DND-41 (cell line): Measurements from ENCODE around the gene OR2W3.

Source experiments
- ATAC-seq: fragments of 200-7000 bp; cut with Tn5 transposase; 3 replicates; pipeline ENCODE4 v1.9.1; 2021; ENCODE audit warnings: low read depth; ENCODE audit not compliant: insufficient read depth
- DNase-seq: peaks from one replicate; pipeline ENCODE4 v3.0.0-alpha.2; 2020
- H2AFZ ChIP-seq: 2 replicates; pipeline ENCODE4 v1.6.0; 2012; ENCODE audit warnings: low read depth, low read length
- H3K27ac ChIP-seq: 2 replicates; pipeline ENCODE4 v1.5.1; 2012; ENCODE audit warnings: low read length, inconsistent platforms
- H3K27me3 ChIP-seq: fragments of 200-600 bp; sonication (generic); 2 replicates; pipeline ENCODE4 v1.6.0; 2012; ENCODE audit warnings: low read length, mild to moderate bottlenecking, inconsistent platforms; ENCODE audit not compliant: insufficient read depth, poor library complexity
- H3K36me3 ChIP-seq: 2 replicates; pipeline ENCODE4 v1.5.1; 2012; ENCODE audit warnings: low read length, inconsistent platforms; ENCODE audit not compliant: insufficient read depth
- H3K4me1 ChIP-seq: 2 replicates; pipeline ENCODE4 v1.5.1; 2012; ENCODE audit warnings: mild to moderate bottlenecking, low read length; ENCODE audit not compliant: insufficient read depth
- H3K4me2 ChIP-seq: 2 replicates; pipeline ENCODE4 v1.6.0; 2012; ENCODE audit warnings: mild to moderate bottlenecking, moderate library complexity, low read length, inconsistent platforms; ENCODE audit not compliant: insufficient read depth
- H3K4me3 ChIP-seq, 2 experiments: fragments of 200-600 bp in 1 of 2; shearing (Covaris generic) in 1 of 2; 2 replicates each; pipeline ENCODE4 v1.5.1; 2012 to 2016; ENCODE audit warnings: inconsistent platforms in 2 of 2, low read length in 2 of 2, mild to moderate bottlenecking in 2 of 2, low read depth in 1 of 2, moderate library complexity in 1 of 2
- H3K79me2 ChIP-seq: 2 replicates; pipeline ENCODE4 v1.6.0; 2012; ENCODE audit warnings: low read length, inconsistent platforms; ENCODE audit not compliant: insufficient read depth
- H3K9ac ChIP-seq: 2 replicates; pipeline ENCODE4 v1.6.0; 2012; ENCODE audit warnings: low read depth, mild to moderate bottlenecking, inconsistent platforms, low read length, moderate library complexity
- H3K9me3 ChIP-seq: 2 replicates; pipeline ENCODE4 v1.5.1; 2012; ENCODE audit warnings: low read length, moderate library complexity, mild to moderate bottlenecking, inconsistent platforms; ENCODE audit not compliant: insufficient read depth, severe bottlenecking
- H4K20me1 ChIP-seq: 2 replicates; pipeline ENCODE4 v1.6.0; 2012; ENCODE audit warnings: low read length; ENCODE audit not compliant: insufficient read depth
- EZH2 ChIP-seq: IDR thresholded peaks from 3 replicates; pipeline ENCODE4 v1.6.1; 2012; ENCODE audit warnings: borderline replicate concordance, low read depth, mild to moderate bottlenecking, moderate library complexity, low read length, inconsistent platforms; ENCODE audit not compliant: severe bottlenecking
- TF ChIP-seq, protein P1 (sequence below): IDR thresholded peaks from 2 replicates; pipeline ENCODE4 v1.5.1; 2012; ENCODE audit warnings: borderline replicate concordance, low read length, moderate library complexity, mild to moderate bottlenecking; ENCODE audit not compliant: poor library complexity, severe bottlenecking; ENCODE audit errors: extremely low read depth

Gene OR2W3

DNA sequence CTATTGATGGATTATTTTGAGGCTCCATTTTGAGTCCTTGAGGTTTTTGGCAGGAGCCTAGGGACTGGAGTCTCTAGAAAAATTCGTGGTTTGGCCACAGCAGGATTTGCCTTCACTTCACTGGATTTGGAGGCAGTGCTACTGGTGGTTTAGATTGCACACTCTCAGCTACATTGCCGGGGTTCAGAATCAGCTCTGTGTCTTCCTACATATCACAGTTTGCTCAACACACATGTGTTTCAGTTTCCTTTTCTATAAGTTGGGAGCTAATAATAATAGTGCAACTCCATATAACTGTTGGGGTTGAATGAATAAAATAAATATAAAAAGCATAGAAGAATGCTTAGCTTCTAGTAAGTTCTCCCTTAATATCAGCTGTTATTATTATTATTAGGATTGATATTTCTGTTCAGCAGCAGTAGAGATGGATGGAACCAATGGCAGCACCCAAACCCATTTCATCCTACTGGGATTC is at the start of gene OR2W3:
Gene OR2W3, plus strand, starts transcription at position 425 of the 475 bp plus-strand sequence. Its CDS starts 0 bp downstream, at position 425.
- Histone ChIP-seq H4K20me1 (no peaks in the 10 kb centered on the region), H3K4me3 (no peak within 1 kb of the TSS), H3K4me2 (no peak within 1 kb of the TSS), H3K4me1 (no peaks in the 10 kb centered on the region), H3K9me3 (no peaks in the 10 kb centered on the region), H3K27me3 (no peaks in the 10 kb centered on the region), H3K27ac (no peak within 1 kb of the TSS), H3K79me2 (no peaks in the 10 kb centered on the region), H3K9ac (no peak within 1 kb of the TSS), H3K36me3 (no peaks in the 10 kb centered on the region), H2AFZ (no peak within 1 kb of the TSS)
- ATAC-seq = no peak
- TF ChIP-seq EZH2 = no peak
- TF ChIP-seq, protein P1, sequence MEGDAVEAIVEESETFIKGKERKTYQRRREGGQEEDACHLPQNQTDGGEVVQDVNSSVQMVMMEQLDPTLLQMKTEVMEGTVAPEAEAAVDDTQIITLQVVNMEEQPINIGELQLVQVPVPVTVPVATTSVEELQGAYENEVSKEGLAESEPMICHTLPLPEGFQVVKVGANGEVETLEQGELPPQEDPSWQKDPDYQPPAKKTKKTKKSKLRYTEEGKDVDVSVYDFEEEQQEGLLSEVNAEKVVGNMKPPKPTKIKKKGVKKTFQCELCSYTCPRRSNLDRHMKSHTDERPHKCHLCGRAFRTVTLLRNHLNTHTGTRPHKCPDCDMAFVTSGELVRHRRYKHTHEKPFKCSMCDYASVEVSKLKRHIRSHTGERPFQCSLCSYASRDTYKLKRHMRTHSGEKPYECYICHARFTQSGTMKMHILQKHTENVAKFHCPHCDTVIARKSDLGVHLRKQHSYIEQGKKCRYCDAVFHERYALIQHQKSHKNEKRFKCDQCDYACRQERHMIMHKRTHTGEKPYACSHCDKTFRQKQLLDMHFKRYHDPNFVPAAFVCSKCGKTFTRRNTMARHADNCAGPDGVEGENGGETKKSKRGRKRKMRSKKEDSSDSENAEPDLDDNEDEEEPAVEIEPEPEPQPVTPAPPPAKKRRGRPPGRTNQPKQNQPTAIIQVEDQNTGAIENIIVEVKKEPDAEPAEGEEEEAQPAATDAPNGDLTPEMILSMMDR = no peak
- DNase-seq = no peak

- no peaks in the 10 kb centered on the region for H3K9me3 ChIP-seq
- no peaks in the 10 kb centered on the region for H3K79me2 ChIP-seq
- H3K36me3 ChIP-seq = no peaks in the 10 kb centered on the region
- H3K9ac ChIP-seq = no peak overlapping the region
- ATAC-seq (no peak), DNase-seq (no peak)
- H3K4me3 ChIP-seq = no peak overlapping the region
- TF ChIP-seq EZH2 = no peak
- TF ChIP-seq, protein P1 = no peak
- no peak overlapping the region for H3K27ac ChIP-seq
- H3K4me2 ChIP-seq = no peak overlapping the region
- H4K20me1 ChIP-seq = no peaks in the 10 kb centered on the region
- H2AFZ ChIP-seq = no peak overlapping the region
- no peaks in the 10 kb centered on the region for H3K4me1 ChIP-seq
- no peaks in the 10 kb centered on the region for H3K27me3 ChIP-seq
Measured at GRCh38 chr1:247845693-247846017, 49.7 kb upstream of the OR2W3 start.

DNA sequence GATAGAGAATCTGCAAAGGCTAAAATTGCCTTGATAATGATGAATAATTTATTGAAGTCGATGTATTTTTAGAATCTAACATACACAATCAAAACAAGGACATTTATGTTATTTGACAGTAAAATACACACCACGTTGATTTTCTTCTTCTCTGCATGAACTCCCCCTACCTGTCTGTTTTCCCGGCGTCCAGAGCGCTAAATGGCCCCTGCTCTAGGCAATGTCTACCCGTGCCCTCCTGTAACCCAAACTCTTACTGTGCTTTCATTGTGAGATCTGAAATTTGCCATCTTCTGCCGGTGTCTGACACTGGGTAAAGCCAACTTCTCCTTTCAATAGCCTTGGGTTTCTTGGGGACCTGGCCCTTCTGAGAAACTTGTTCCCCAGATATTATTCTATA is 47.0 kb upstream of the OR2W3 start:
- TF ChIP-seq, protein P1 = no peak
- no peak for TF ChIP-seq EZH2
- Histone ChIP-seq H3K27me3 (peaks cover 2% of the 10 kb centered on the region), H3K9me3 (no peaks in the 10 kb centered on the region), H3K9ac (no peak overlapping the region), H3K4me1 (no peaks in the 10 kb centered on the region), H3K4me2 (no peak overlapping the region), H3K27ac (no peak overlapping the region), H3K79me2 (no peaks in the 10 kb centered on the region), H2AFZ (no peak overlapping the region), H3K36me3 (no peaks in the 10 kb centered on the region), H4K20me1 (no peaks in the 10 kb centered on the region), H3K4me3 (no peak overlapping the region)
- ATAC-seq (no peak), DNase-seq (no peak)

DNA sequence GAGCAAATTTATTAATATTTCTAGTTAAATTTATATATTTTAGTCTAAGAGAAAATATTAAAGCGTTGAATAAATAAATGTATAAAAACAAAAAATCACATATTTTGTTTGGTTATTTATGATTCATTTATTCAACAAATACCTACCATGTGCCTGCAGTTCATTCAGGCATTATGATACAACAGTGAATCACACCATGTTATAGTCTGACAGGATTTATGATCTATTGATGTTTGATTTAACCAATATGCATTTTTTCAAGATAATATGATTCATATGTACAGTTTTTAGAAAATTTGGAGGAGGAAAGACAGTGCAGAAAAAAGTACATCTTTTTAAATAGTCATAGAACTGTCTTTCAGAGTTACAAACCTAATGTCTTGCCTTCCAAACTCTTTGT is 45.8 kb upstream of the OR2W3 start:
- H3K4me1 ChIP-seq = no peaks in the 10 kb centered on the region
- TF ChIP-seq, protein P1 = no peak
- no peak for TF ChIP-seq EZH2
- ATAC-seq (no peak), DNase-seq (no peak)
- H3K36me3 ChIP-seq = no peaks in the 10 kb centered on the region
- H3K9me3 ChIP-seq = no peaks in the 10 kb centered on the region
- no peak overlapping the region for H3K4me3 ChIP-seq
- peaks cover 2% of the 10 kb centered on the region for H3K27me3 ChIP-seq
- no peaks in the 10 kb centered on the region for H4K20me1 ChIP-seq
- no peaks in the 10 kb centered on the region for H3K79me2 ChIP-seq
- H3K4me2 ChIP-seq = no peak overlapping the region
- H3K27ac ChIP-seq = no peak overlapping the region
- H2AFZ ChIP-seq = no peak overlapping the region
- H3K9ac ChIP-seq = no peak overlapping the region
